HuH-7 (cell line): ENCODE data around the gene HES3.
A peak's percentile ranks its signal among the peaks of the same experiment; 100 is the strongest.
"Not testable (repeated sequence)": the region's sequence is repeated elsewhere in the genome, so short reads cannot be mapped to it uniquely, and the experiment has no call there.

Experiments
- DNase-seq: peaks from one replicate; pipeline ENCODE4 v3.0.0; 2011; ENCODE audit warnings: low spot score

The HES3 gene

DNA sequence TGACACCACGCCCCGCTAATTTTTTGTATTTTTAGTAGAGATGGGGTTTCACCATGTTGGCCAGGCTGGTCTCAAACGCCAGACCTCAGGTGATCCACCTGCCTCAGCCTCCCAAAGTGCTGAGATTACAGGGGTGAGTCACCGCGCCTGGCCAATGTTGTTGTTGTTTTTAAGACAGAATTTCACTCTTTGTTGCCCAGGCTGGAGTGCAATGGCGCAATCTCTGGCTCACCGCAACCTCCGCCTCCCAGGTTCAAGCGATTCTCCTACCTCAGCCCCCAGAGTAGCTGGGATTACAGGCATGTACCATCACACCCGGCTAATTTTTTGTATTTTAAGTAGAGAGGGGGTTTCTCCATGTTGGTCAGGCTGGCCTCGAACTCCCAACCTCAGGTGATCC lies 24.3 kb upstream of the HES3 start:
- DNase-seq, result not testable (repeated sequence)

GRCh38 chr1:6220236-6220635 lies 23.7 kb upstream of the HES3 start:
- DNase-seq, result no peak

GRCh38 chr1:6221210-6221784 lies 22.7 kb upstream of the HES3 start:
- DNase-seq, result no peak

GRCh38 chr1:6222636-6223035 lies 21.3 kb upstream of the HES3 start:
- DNase-seq, result no peak

GRCh38 chr1:6223617-6224016 lies 20.4 kb upstream of the HES3 start:
- no peak for DNase-seq

GRCh38 chr1:6224718-6225117 lies 19.3 kb upstream of the HES3 start:
- DNase-seq, result no peak

- no peak for DNase-seq
Measured at GRCh38 chr1:6225651-6226050, 18.3 kb upstream of the HES3 start.

DNA sequence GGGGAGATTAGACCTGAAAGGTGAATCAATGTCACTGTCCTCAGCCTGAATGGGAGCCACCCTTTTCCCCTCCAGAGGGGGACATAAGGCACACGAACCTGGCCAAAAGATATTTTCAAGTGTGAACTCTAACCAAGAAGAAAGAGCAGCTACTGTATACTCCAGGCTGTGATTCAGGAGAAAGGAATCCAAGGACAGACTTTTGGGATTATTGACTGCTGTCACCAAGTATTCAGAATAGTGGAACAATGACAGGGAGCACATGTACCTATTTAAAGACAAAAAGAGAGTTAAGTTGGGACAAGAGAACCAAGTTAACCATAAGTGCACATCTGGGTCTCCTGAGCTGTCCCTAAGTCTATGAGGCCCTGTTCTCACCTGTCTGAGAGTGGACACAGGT lies 10.6 kb upstream of the HES3 start:
- no peak for DNase-seq

- DNase-seq, result no peak
Measured at GRCh38 chr1:6234502-6235295, 9.3 kb upstream of the HES3 start.

DNA sequence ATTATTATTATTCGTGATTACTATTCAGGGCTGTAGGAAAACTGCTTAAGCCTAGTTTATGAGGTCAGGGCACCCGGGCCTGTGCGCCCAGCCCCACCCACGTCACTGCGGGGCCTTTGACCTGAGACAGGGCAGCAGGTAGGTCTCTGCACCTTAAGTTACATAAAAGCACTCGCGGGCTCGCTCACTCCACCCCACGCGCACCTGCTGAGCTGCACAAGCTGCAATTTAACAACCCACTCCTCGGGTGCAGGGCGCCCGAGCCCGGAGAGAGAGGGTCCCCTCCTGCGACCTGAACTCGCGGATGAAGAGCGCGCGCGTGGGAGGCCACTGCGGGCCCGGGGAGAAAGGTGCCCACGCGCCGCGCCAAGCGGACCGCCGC lies 8.7 kb upstream of the HES3 start:
- DNase-seq, result no peak

DNA sequence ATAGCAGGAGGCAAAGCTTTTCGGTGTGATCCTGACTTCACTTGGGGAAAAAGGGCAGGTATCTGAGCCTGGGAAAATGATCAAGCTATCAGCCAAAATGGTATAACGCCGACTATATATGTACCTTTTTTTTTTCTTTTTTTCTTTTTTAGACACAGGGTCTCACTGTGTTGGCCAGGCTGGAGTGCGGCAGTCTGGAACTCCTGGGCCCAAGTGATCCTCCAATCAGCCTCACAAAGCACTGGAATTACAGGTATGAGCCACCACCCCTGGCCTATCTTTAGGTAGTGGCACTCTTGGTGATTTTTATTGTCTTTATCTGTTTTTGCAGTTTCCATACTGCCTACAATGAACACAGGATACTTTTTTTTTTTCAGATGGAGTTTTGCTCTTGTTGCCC lies 6.9 kb upstream of the HES3 start:
- no peak for DNase-seq

GRCh38 chr1:6239213-6239752 lies 4.7 kb upstream of the HES3 start:
- DNase-seq, result no peak

- peak; percentile 54 for DNase-seq
Measured at GRCh38 chr1:6239950-6240768, 3.8 kb upstream of the HES3 start.

DNA sequence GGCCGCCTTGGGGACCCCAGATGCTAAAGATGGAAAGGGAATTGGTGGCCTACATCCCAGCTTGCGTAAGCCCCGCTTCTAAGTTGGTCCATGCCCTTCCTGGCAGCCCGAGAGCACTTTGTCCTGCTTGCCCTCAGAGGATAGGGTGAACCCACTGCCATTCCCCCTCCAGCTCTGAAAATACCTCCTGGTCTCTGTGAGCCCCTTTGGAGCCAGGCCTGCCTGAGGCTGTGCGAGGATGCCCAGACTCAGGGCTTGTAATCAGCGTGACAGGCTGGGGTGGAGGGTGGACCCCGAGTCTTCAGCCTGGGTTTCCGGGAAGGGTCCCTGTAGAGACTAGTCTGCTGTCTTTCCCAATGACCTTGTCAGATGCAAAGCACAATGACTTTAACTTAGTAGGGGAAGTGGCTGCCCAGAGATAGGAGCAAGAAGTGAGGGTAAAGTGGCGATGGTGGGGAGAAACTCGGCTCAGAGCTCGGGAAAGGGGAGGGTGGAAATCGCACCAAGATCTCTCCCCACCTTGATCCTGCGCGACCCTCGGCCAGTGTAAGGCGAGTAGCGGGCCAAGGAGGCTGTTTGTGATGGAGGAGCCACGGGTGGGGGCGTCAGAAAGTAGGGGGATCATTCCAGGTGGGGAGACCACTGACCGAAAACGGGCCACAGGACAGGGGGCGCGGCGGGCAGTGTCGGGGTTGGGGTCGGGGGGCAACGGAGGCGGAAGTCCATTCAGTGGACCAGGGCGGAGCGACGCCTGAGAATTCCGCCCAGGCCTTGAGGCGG lies 2.7 kb upstream of the HES3 start:
- no peak for DNase-seq

GRCh38 chr1:6241887-6242740 lies 1.9 kb upstream of the HES3 start:
- DNase-seq, result no peak

GRCh38 chr1:6243053-6243834 lies 735 bp upstream of the HES3 start:
- DNase-seq, result no peak

DNA sequence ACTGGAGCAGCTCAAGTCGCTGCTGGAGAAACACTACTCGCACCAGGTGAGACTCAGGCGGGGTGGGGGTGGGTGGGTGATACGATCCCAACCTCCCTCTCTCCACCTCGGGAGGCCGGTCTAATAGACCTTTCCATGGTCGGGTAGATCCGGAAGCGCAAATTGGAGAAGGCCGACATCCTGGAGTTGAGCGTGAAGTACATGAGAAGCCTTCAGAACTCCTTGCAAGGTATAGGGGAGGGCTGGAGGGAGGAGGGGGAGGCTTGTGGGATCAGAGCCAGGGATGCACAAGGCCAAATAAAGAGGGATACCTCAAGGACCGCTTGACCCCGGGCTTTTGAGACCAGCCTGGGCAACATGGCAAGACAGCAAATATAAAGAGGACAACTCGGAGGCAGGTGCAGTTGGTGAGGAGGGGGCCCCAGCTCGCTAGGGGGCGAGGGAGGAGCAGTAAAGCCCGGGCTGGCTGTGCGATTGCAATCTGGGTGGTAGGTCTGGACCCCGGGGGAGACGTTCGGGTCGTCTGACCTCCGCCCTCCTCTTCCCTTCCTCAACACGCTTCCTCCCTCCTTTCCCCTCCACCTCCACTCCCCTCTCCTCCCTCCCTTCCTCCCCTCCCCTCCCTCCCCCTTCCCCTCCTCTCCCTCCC lies 546 bp downstream of the HES3 start:
- no peak for DNase-seq

- DNase-seq, result peak; percentile 87
Measured at GRCh38 chr1:6245086-6245868, 1.3 kb downstream of the HES3 start.
